Glomerular visceral epithelial cell (primary cell): Measurements from ENCODE around the gene ORC1.

Source experiments
- DNase-seq: peaks from one replicate; pipeline ENCODE4 v3.0.0-alpha.2; 2016; ENCODE audit errors: extremely low spot score

ORC1 gene

GRCh38 chr1:52343979-52344378 lies 60.2 kb downstream of the ORC1 start:
- DNase-seq: no peak

- no peak for DNase-seq
Observed at GRCh38 chr1:52341655-52342260, 62.5 kb downstream of the ORC1 start.

GRCh38 chr1:52337439-52337838 lies 66.8 kb downstream of the ORC1 start:
- no peak for DNase-seq

- no peak for DNase-seq
Observed at GRCh38 chr1:52334906-52335528, 69.2 kb downstream of the ORC1 start.

- no peak for DNase-seq
Observed at GRCh38 chr1:52332411-52332810, 71.8 kb downstream of the ORC1 start.

GRCh38 chr1:52328615-52329014 lies 75.6 kb downstream of the ORC1 start:
- no peak for DNase-seq

GRCh38 chr1:52325786-52326185 lies 78.4 kb downstream of the ORC1 start:
- no peak for DNase-seq

- no peak for DNase-seq
Observed at GRCh38 chr1:52323731-52324130, 80.5 kb downstream of the ORC1 start.
